ENCODE data around the gene NCKAP5L. TPM values are rescaled to one million over a fixed set of nuclear protein-coding genes. Genes with fewer than 3 reads are reported as not detected.

Gene NCKAP5L
- total RNA-seq, 1 experiment from 2014 or later, result 28.2 TPM

- POLR2A ChIA-PET (ENCODE audit: low non-redundant PET), result no interaction called here
- no peak for DNase-seq (ENCODE audit: low spot score)
- CTCF ChIA-PET, result no interaction called here
Observed at GRCh38 chr12:49806877-49807276, 21.3 kb downstream of the NCKAP5L start.

GRCh38 chr12:49806321-49806813 is 21.8 kb downstream of the NCKAP5L start:
- POLR2A ChIA-PET (ENCODE audit: low non-redundant PET), result no interaction called here
- DNase-seq (ENCODE audit: low spot score), result no peak
- intact Hi-C loops (cut with micrococcal nuclease; ENCODE audit: unreplicated experiment), result no loop called here
- no peak for TF ChIP-seq CTCF (conservative IDR thresholded peaks at IDR 0.05; ENCODE audit: low read depth, low read length)
- no peak for TF ChIP-seq EZH2 (IDR thresholded peaks at IDR 0.05; ENCODE audit: borderline replicate concordance, low read depth, low read length, poor library complexity, severe bottlenecking)
- BruUV-seq (replicated peaks), result no TSS peak
- Histone ChIP-seq H3K4me1 (ENCODE audit: insufficient read depth, low read length, poor library complexity, severe bottlenecking) (no peaks in the 10 kb centered on the region), H3K36me3 (ENCODE audit: insufficient read depth, low read length, poor library complexity, severe bottlenecking) (peaks cover 10% of the 10 kb centered on the region), H3K4me3 (ENCODE audit: low read depth, low read length, poor library complexity, severe bottlenecking) (no peak overlapping the region), H3K27me3 (replicated peaks; ENCODE audit: insufficient read depth, low read depth, low read length, poor library complexity) (no peaks in the 10 kb centered on the region), H3K9me3 (ENCODE audit: low read depth, low read length, poor library complexity, severe bottlenecking) (no peaks in the 10 kb centered on the region), H3K27ac (ENCODE audit: low read depth, low read length, poor library complexity, severe bottlenecking) (no peak overlapping the region)
- CTCF ChIA-PET, result no interaction called here

More at GRCh38 chr12:49806877-49807276, 21.3 kb downstream of the NCKAP5L start:
- Histone ChIP-seq H3K27me3 (replicated peaks; ENCODE audit: insufficient read depth, low read depth, low read length, poor library complexity) (no peaks in the 10 kb centered on the region), H3K9me3 (ENCODE audit: low read depth, low read length, poor library complexity, severe bottlenecking) (no peaks in the 10 kb centered on the region), H3K4me1 (ENCODE audit: insufficient read depth, low read length, poor library complexity, severe bottlenecking) (no peaks in the 10 kb centered on the region), H3K4me3 (ENCODE audit: low read depth, low read length, poor library complexity, severe bottlenecking) (no peak overlapping the region), H3K27ac (ENCODE audit: low read depth, low read length, poor library complexity, severe bottlenecking) (no peak overlapping the region), H3K36me3 (ENCODE audit: insufficient read depth, low read length, poor library complexity, severe bottlenecking) (peaks cover 5% of the 10 kb centered on the region)
- no peak for TF ChIP-seq EZH2 (IDR thresholded peaks at IDR 0.05; ENCODE audit: borderline replicate concordance, low read depth, low read length, poor library complexity, severe bottlenecking)
- no peak for TF ChIP-seq CTCF (conservative IDR thresholded peaks at IDR 0.05; ENCODE audit: low read depth, low read length)
- no TSS peak for BruUV-seq (replicated peaks)
- intact Hi-C loops (cut with micrococcal nuclease; ENCODE audit: unreplicated experiment), result no loop called here

GRCh38 chr12:49805409-49805808 is 22.8 kb downstream of the NCKAP5L start:
- no TSS peak for BruUV-seq (replicated peaks)
- H3K4me3 ChIP-seq (ENCODE audit: low read depth, low read length, poor library complexity, severe bottlenecking), result no peak overlapping the region
- DNase-seq (ENCODE audit: low spot score), result no peak
- ChIA-PET CTCF (no interaction called here), POLR2A (ENCODE audit: low non-redundant PET) (no interaction called here)
- TF ChIP-seq CTCF (conservative IDR thresholded peaks at IDR 0.05; ENCODE audit: low read depth, low read length), result no peak
- TF ChIP-seq EZH2 (IDR thresholded peaks at IDR 0.05; ENCODE audit: borderline replicate concordance, low read depth, low read length, poor library complexity, severe bottlenecking), result no peak
- no peaks in the 10 kb centered on the region for H3K27me3 ChIP-seq (replicated peaks; ENCODE audit: insufficient read depth, low read depth, low read length, poor library complexity)
- no peaks in the 10 kb centered on the region for H3K9me3 ChIP-seq (ENCODE audit: low read depth, low read length, poor library complexity, severe bottlenecking)
- no peak overlapping the region for H3K27ac ChIP-seq (ENCODE audit: low read depth, low read length, poor library complexity, severe bottlenecking)
- H3K36me3 ChIP-seq (ENCODE audit: insufficient read depth, low read length, poor library complexity, severe bottlenecking), result peaks cover 13% of the 10 kb centered on the region
- intact Hi-C loops (cut with micrococcal nuclease; ENCODE audit: unreplicated experiment), result no loop called here
- H3K4me1 ChIP-seq (ENCODE audit: insufficient read depth, low read length, poor library complexity, severe bottlenecking), result no peaks in the 10 kb centered on the region
